Kidney epithelial cell (primary cell): ENCODE measurements around the gene MAP1LC3C. TPM values are rescaled to one million over a fixed set of nuclear protein-coding genes. Genes with fewer than 3 reads are reported as not detected.
A peak's percentile ranks its signal among the peaks of the same experiment; 100 is the strongest.

Source experiments
- DNase-seq: peaks from one replicate; pipeline ENCODE4 v3.0.0-alpha.2; 2010; ENCODE audit warnings: low read depth
- H3K27me3 ChIP-seq: 2 replicates; pipeline ENCODE4 v1.6.0; 2011; ENCODE audit warnings: low read length; ENCODE audit not compliant: control insufficient read depth, insufficient read depth
- H3K36me3 ChIP-seq: 2 replicates; pipeline ENCODE4 v1.5.1; 2011; ENCODE audit warnings: low read length; ENCODE audit not compliant: control insufficient read depth, insufficient read depth
- H3K4me3 ChIP-seq: 2 replicates; pipeline ENCODE4 v1.5.1; 2011; ENCODE audit warnings: low read depth, mild to moderate bottlenecking, control low read depth, low read length
- total RNA-seq: library from RNA; depleted of rRNA; stranded (reverse); fragments of >200 nt; gene quantifications from 2 replicates; pipeline ENCODE4 v1.2.3, GENCODE V29; 2015
- TF ChIP-seq, protein P1 (sequence below): IDR thresholded peaks from 2 replicates; pipeline ENCODE4 v1.5.1; 2011; ENCODE audit warnings: mild to moderate bottlenecking, moderate library complexity, low read length, control low read depth, inconsistent platforms; ENCODE audit not compliant: insufficient read depth, poor library complexity, severe bottlenecking

MAP1LC3C gene
- total RNA-seq, 1 donor from 2014 or later = not detected

DNA sequence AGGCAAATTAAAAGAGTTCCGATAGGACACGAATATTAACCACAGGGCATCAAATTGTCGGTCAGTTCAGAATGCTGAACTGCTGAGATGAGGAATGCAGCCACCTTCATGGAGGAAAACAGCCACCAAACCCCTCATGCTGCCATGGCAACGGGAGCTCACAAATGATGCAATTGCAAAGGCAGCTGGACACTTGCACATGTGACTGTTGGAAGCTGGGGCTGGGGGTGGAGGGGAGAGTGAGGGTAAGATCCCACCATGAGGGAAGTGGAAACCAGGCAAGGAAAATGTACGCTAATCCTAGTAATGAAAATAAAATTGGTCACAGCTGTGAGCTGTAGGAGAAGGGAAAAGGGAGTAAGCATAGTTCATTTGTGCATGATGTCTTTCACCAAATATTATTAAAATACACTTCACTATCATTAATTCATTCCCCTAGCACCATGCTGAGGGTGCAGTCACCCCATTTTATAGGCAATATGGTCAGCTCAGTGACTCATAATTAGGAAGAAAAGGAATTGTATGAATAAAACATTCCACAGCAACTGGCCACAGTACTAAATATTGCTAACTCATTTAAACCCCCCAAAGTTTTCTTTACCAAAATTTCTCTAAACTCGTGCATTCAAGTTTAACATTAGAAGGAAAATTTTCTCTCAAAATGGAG lies 26.1 kb downstream of the MAP1LC3C start:
- Histone ChIP-seq H3K4me3 (no peak overlapping the region), H3K36me3 (no peaks in the 10 kb centered on the region), H3K27me3 (no peaks in the 10 kb centered on the region)
- peak; percentile 71 for DNase-seq
- TF ChIP-seq, protein P1, sequence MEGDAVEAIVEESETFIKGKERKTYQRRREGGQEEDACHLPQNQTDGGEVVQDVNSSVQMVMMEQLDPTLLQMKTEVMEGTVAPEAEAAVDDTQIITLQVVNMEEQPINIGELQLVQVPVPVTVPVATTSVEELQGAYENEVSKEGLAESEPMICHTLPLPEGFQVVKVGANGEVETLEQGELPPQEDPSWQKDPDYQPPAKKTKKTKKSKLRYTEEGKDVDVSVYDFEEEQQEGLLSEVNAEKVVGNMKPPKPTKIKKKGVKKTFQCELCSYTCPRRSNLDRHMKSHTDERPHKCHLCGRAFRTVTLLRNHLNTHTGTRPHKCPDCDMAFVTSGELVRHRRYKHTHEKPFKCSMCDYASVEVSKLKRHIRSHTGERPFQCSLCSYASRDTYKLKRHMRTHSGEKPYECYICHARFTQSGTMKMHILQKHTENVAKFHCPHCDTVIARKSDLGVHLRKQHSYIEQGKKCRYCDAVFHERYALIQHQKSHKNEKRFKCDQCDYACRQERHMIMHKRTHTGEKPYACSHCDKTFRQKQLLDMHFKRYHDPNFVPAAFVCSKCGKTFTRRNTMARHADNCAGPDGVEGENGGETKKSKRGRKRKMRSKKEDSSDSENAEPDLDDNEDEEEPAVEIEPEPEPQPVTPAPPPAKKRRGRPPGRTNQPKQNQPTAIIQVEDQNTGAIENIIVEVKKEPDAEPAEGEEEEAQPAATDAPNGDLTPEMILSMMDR = no peak

DNA sequence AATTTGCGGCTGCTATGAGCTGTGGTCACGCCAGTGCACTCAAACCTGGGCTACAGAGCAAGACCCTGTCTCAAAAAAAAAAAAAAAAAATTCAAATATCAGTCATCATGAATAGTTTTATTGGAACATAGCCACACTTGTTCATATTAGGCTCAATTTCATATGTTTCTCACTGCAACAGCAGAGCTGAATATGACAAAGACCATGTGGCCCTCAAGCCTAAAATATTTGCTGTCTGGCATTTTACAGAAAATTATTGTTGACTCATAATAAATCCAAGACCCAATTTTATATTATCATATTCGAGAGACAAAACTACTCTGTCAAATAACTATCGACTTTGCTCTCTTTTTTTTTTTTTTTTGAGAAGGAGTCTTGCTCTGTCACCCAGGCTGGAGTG lies 30.3 kb downstream of the MAP1LC3C start:
- TF ChIP-seq, protein P1 = no peak
- no peaks in the 10 kb centered on the region for H3K27me3 ChIP-seq
- H3K4me3 ChIP-seq = no peak overlapping the region
- DNase-seq = no peak
- H3K36me3 ChIP-seq = no peaks in the 10 kb centered on the region

DNA sequence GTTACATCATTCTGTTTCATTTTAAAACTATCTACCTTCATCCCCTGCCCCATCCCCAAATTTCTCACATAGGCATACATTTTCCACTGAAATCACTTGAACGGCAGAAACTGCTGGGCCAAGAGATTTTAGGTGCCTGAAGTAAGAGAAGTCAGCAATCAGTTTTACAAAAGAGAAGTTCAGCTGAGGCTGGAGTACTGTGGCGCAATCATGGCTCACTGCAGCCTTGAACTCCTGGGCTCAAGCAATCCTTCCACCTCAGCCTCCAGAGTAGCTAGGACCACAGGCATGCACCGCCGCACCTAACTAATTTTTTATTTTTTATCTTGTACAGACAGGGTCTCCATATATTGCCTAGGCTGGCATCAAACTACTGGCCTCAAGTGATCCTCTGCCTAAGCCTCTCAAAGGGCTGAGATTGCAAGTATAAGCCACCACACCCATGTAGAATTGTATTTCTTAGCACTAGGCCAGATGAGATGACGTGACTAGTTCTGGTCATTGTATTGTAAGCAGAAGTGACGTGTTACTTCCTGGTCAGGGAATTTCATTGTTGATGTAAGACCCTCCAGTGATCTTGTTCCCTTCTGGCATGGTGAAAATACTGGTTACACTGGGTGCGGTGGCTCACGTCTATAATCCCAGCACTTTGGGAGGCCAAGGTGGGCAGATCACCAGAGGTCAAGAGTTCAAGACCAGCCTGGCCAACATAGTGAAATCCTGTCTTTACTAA lies 34.2 kb downstream of the MAP1LC3C start:
- no peak for DNase-seq
- Histone ChIP-seq H3K27me3 (no peaks in the 10 kb centered on the region), H3K36me3 (no peaks in the 10 kb centered on the region), H3K4me3 (no peak overlapping the region)
- TF ChIP-seq, protein P1 = no peak

DNA sequence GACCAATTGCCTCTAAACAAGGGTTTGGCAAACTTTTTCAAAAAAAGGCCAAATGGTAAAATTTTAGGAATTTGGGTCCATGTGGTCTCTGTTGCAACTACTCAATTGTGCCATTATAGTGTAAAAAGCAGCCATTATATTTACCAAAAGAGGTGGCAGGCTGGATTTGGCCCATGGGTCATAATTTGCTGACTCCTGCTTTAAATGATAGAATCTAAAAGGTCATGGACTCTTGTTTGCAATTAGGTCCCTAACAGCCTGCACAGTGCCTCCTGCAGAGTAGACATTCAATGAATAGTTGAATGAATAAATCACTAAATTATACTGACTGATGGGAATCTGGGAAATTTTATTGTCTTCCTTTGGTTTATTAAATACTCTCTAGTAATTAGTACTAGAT lies 35.2 kb downstream of the MAP1LC3C start:
- no peaks in the 10 kb centered on the region for H3K27me3 ChIP-seq
- H3K36me3 ChIP-seq = no peaks in the 10 kb centered on the region
- TF ChIP-seq, protein P1 = no peak
- no peak overlapping the region for H3K4me3 ChIP-seq
- no peak for DNase-seq

DNA sequence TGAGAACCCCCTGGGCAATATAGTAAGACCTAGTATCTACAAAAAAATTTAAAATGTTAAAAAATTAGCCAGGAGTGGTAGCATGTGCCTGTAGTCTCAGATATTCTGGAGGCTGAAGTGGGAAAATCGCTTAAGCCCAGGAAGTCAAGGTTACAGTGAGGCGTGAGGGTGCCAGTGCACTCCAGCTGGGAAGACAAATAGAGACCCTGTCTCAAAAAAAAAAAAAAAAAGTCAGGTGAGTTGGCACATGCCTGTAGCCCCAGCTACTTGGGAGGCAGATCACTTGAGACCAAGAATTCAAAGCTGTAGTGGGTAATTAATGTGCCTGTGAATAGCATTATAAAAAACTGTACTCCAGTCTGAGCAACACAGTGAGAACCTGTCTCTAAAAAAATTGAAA lies 36.7 kb downstream of the MAP1LC3C start:
- DNase-seq = no peak
- H3K4me3 ChIP-seq = no peak overlapping the region
- TF ChIP-seq, protein P1 = no peak
- no peaks in the 10 kb centered on the region for H3K27me3 ChIP-seq
- no peaks in the 10 kb centered on the region for H3K36me3 ChIP-seq
